ENCODE measurements around the gene CXCR6. TPM values are rescaled to one million over a fixed set of nuclear protein-coding genes. Genes with fewer than 3 reads are reported as not detected.

The CXCR6 gene
- polyA plus RNA-seq, 2 donors = 0.90 to 1.6 TPM

GRCh38 chr3:45969953-45970352 lies 26.7 kb downstream of the CXCR6 start:
- Histone ChIP-seq H3K4me3 (ENCODE audit: low read depth in 1 of 2, low read length in 2 of 2) (no peak overlapping the region), H3K27ac (ENCODE audit: low read depth in 2 of 2, low read length in 1 of 2) (no peak overlapping the region), H3K36me3 (ENCODE audit: control insufficient read depth in 2 of 2, insufficient read depth in 2 of 2, low read length in 1 of 2) (peaks cover 22 to 44% of the 10 kb centered on the region in 2 donors), H3K9me3 (ENCODE audit: control insufficient read depth in 2 of 2, insufficient read depth in 1 of 2, low read depth in 1 of 2, low read length in 1 of 2) (no peaks in the 10 kb centered on the region), H3K27me3 (ENCODE audit: control insufficient read depth in 1 of 2, insufficient read depth in 2 of 2, low read length in 2 of 2) (no peaks in the 10 kb centered on the region), H3K4me1 (ENCODE audit: control insufficient read depth in 2 of 2, insufficient read depth in 2 of 2, low read length in 1 of 2) (peaks cover 6 to 8% of the 10 kb centered on the region in 2 donors)
- WGBS, 2 donors = 93 to 94% methylated on average over 3 of the region's 3 CpGs

- Histone ChIP-seq H3K36me3 (ENCODE audit: control insufficient read depth in 2 of 2, insufficient read depth in 2 of 2, low read length in 1 of 2) (peaks cover 9 to 25% of the 10 kb centered on the region in 2 donors), H3K27me3 (ENCODE audit: control insufficient read depth in 1 of 2, insufficient read depth in 2 of 2, low read length in 2 of 2) (no peaks in the 10 kb centered on the region), H3K4me3 (ENCODE audit: low read depth in 1 of 2, low read length in 2 of 2) (no peak overlapping the region), H3K27ac (ENCODE audit: low read depth in 2 of 2, low read length in 1 of 2) (peak overlapping the region; percentile 68 to 81), H3K4me1 (ENCODE audit: control insufficient read depth in 2 of 2, insufficient read depth in 2 of 2, low read length in 1 of 2) (peaks cover 2 to 6% of the 10 kb centered on the region in 2 donors), H3K9me3 (ENCODE audit: control insufficient read depth in 2 of 2, insufficient read depth in 1 of 2, low read depth in 1 of 2, low read length in 1 of 2) (no peaks in the 10 kb centered on the region)
- WGBS, 2 donors = 66 to 70% methylated on average over 6 of the region's 6 CpGs
Measured at GRCh38 chr3:45972534-45973402, 29.5 kb downstream of the CXCR6 start.

GRCh38 chr3:45974686-45975085 lies 31.4 kb downstream of the CXCR6 start:
- Histone ChIP-seq H3K4me3 (ENCODE audit: low read depth in 1 of 2, low read length in 2 of 2) (no peak overlapping the region), H3K9me3 (ENCODE audit: control insufficient read depth in 2 of 2, insufficient read depth in 1 of 2, low read depth in 1 of 2, low read length in 1 of 2) (no peaks in the 10 kb centered on the region), H3K27ac (ENCODE audit: low read depth in 2 of 2, low read length in 1 of 2) (peak overlapping the region in 1 of 2 donors; percentile 35), H3K27me3 (ENCODE audit: control insufficient read depth in 1 of 2, insufficient read depth in 2 of 2, low read length in 2 of 2) (no peaks in the 10 kb centered on the region), H3K36me3 (ENCODE audit: control insufficient read depth in 2 of 2, insufficient read depth in 2 of 2, low read length in 1 of 2) (peaks cover 5 to 20% of the 10 kb centered on the region in 2 donors), H3K4me1 (ENCODE audit: control insufficient read depth in 2 of 2, insufficient read depth in 2 of 2, low read length in 1 of 2) (peaks cover 2 to 3% of the 10 kb centered on the region in 2 donors)
- 62 to 75% methylated on average over 4 of the region's 4 CpGs for WGBS, 2 donors

- H3K9me3 ChIP-seq (ENCODE audit: control insufficient read depth in 2 of 2, insufficient read depth in 1 of 2, low read depth in 1 of 2, low read length in 1 of 2) = no peaks in the 10 kb centered on the region
- H3K4me3 ChIP-seq (ENCODE audit: low read depth in 1 of 2, low read length in 2 of 2) = no peak overlapping the region
- no peaks in the 10 kb centered on the region for H3K27me3 ChIP-seq (ENCODE audit: control insufficient read depth in 1 of 2, insufficient read depth in 2 of 2, low read length in 2 of 2)
- H3K4me1 ChIP-seq (ENCODE audit: control insufficient read depth in 2 of 2, insufficient read depth in 2 of 2, low read length in 1 of 2) = peaks cover 2 to 3% of the 10 kb centered on the region in 2 donors
- H3K27ac ChIP-seq (ENCODE audit: low read depth in 2 of 2, low read length in 1 of 2) = no peak overlapping the region
- 66 to 69% methylated on average over 5 of the region's 5 CpGs for WGBS, 2 donors
- H3K36me3 ChIP-seq (ENCODE audit: control insufficient read depth in 2 of 2, insufficient read depth in 2 of 2, low read length in 1 of 2) = peaks cover 6 to 20% of the 10 kb centered on the region in 2 donors
Measured at GRCh38 chr3:45975686-45976085, 32.4 kb downstream of the CXCR6 start.

- Histone ChIP-seq H3K36me3 (ENCODE audit: control insufficient read depth in 2 of 2, insufficient read depth in 2 of 2, low read length in 1 of 2) (peaks cover 6 to 26% of the 10 kb centered on the region in 2 donors), H3K9me3 (ENCODE audit: control insufficient read depth in 2 of 2, insufficient read depth in 1 of 2, low read depth in 1 of 2, low read length in 1 of 2) (no peaks in the 10 kb centered on the region), H3K4me3 (ENCODE audit: low read depth in 1 of 2, low read length in 2 of 2) (no peak overlapping the region), H3K27me3 (ENCODE audit: control insufficient read depth in 1 of 2, insufficient read depth in 2 of 2, low read length in 2 of 2) (no peaks in the 10 kb centered on the region), H3K4me1 (ENCODE audit: control insufficient read depth in 2 of 2, insufficient read depth in 2 of 2, low read length in 1 of 2) (peaks cover 2 to 3% of the 10 kb centered on the region in 2 donors), H3K27ac (ENCODE audit: low read depth in 2 of 2, low read length in 1 of 2) (peak overlapping the region in 1 of 2 donors; percentile 2)
- WGBS, 2 donors = 76 to 83% methylated on average over 6 of the region's 6 CpGs
Measured at GRCh38 chr3:45976191-45977091, 33.2 kb downstream of the CXCR6 start.

GRCh38 chr3:45978006-45978761 lies 34.9 kb downstream of the CXCR6 start:
- H3K36me3 ChIP-seq (ENCODE audit: control insufficient read depth in 2 of 2, insufficient read depth in 2 of 2, low read length in 1 of 2) = peaks cover 6 to 31% of the 10 kb centered on the region in 2 donors

GRCh38 chr3:45979378-45979777 lies 36.1 kb downstream of the CXCR6 start:
- Histone ChIP-seq H3K36me3 (ENCODE audit: control insufficient read depth in 2 of 2, insufficient read depth in 2 of 2, low read length in 1 of 2) (peaks cover 6 to 36% of the 10 kb centered on the region in 2 donors), H3K4me1 (ENCODE audit: control insufficient read depth in 2 of 2, insufficient read depth in 2 of 2, low read length in 1 of 2) (no peaks in the 10 kb centered on the region), H3K9me3 (ENCODE audit: control insufficient read depth in 2 of 2, insufficient read depth in 1 of 2, low read depth in 1 of 2, low read length in 1 of 2) (no peaks in the 10 kb centered on the region), H3K27ac (ENCODE audit: low read depth in 2 of 2, low read length in 1 of 2) (peak overlapping the region in 1 of 2 donors; percentile 12), H3K4me3 (ENCODE audit: low read depth in 1 of 2, low read length in 2 of 2) (no peak overlapping the region), H3K27me3 (ENCODE audit: control insufficient read depth in 1 of 2, insufficient read depth in 2 of 2, low read length in 2 of 2) (no peaks in the 10 kb centered on the region)
- 88 to 90% methylated on average over 4 of the region's 4 CpGs for WGBS, 2 donors

More at GRCh38 chr3:45978006-45978761, 34.9 kb downstream of the CXCR6 start:
- Histone ChIP-seq H3K4me1 (ENCODE audit: control insufficient read depth in 2 of 2, insufficient read depth in 2 of 2, low read length in 1 of 2) (no peaks in the 10 kb centered on the region), H3K27ac (ENCODE audit: low read depth in 2 of 2, low read length in 1 of 2) (no peak overlapping the region), H3K27me3 (ENCODE audit: control insufficient read depth in 1 of 2, insufficient read depth in 2 of 2, low read length in 2 of 2) (no peaks in the 10 kb centered on the region), H3K9me3 (ENCODE audit: control insufficient read depth in 2 of 2, insufficient read depth in 1 of 2, low read depth in 1 of 2, low read length in 1 of 2) (no peaks in the 10 kb centered on the region), H3K4me3 (ENCODE audit: low read depth in 1 of 2, low read length in 2 of 2) (no peak overlapping the region)
- 70 to 80% methylated on average over 5 of the region's 5 CpGs for WGBS, 2 donors

- Histone ChIP-seq H3K27ac (ENCODE audit: low read depth in 2 of 2, low read length in 1 of 2) (no peak overlapping the region), H3K27me3 (ENCODE audit: control insufficient read depth in 1 of 2, insufficient read depth in 2 of 2, low read length in 2 of 2) (no peaks in the 10 kb centered on the region), H3K4me3 (ENCODE audit: low read depth in 1 of 2, low read length in 2 of 2) (no peak overlapping the region), H3K4me1 (ENCODE audit: control insufficient read depth in 2 of 2, insufficient read depth in 2 of 2, low read length in 1 of 2) (no peaks in the 10 kb centered on the region), H3K9me3 (ENCODE audit: control insufficient read depth in 2 of 2, insufficient read depth in 1 of 2, low read depth in 1 of 2, low read length in 1 of 2) (no peaks in the 10 kb centered on the region), H3K36me3 (ENCODE audit: control insufficient read depth in 2 of 2, insufficient read depth in 2 of 2, low read length in 1 of 2) (peaks cover 6 to 31% of the 10 kb centered on the region in 2 donors)
- WGBS, 2 donors = 78 to 80% methylated on average over 7 of the region's 7 CpGs
Measured at GRCh38 chr3:45980229-45980813, 37.1 kb downstream of the CXCR6 start.

All from esophagus (tissue), 2 donors.